ENCODE data around the gene TNS2. TPM values are rescaled to one million over a fixed set of nuclear protein-coding genes. Genes with fewer than 3 reads are reported as not detected.
"Not testable (repeated sequence)": the region's sequence is repeated elsewhere in the genome, so short reads cannot be mapped to it uniquely, and the experiment has no call there.

TNS2 gene
- total RNA-seq, 4 donors from 2014 or later: 74.4 to 114 (median 91.9) TPM

GRCh38 chr12:53010955-53011354 is 38.9 kb upstream of the TNS2 start:
- peaks cover 0 to 10% of the 10 kb centered on the region in 2 donors for H3K36me3 ChIP-seq
- intact Hi-C loops (cut with DNase I; ENCODE audit: low total_unique reads) (no loop called here), in situ Hi-C loops (cut with MboI; ENCODE audit: low sequenced_read_pairs in 4 of 4) (no loop called here)
- ATAC-seq: no peak
- TF ChIP-seq CTCF (IDR thresholded peaks at IDR 0.05 in 4 of 5, conservative IDR thresholded peaks at IDR 0.05 in 1 of 5): no peak
- no peak for TF ChIP-seq POLR2A (IDR thresholded peaks at IDR 0.05)
- H3K4me3 ChIP-seq: no peak overlapping the region
- H3K4me1 ChIP-seq: peaks cover 40 to 48% of the 10 kb centered on the region in 2 donors
- H3K9me3 ChIP-seq: no peaks in the 10 kb centered on the region
- no peak for DNase-seq
- no peaks in the 10 kb centered on the region for H3K27me3 ChIP-seq
- H3K27ac ChIP-seq: no peak overlapping the region

- in situ Hi-C loops (cut with MboI; ENCODE audit: low sequenced_read_pairs in 4 of 4): no loop called here
Measured at GRCh38 chr12:53011889-53012288, 38.0 kb upstream of the TNS2 start.

DNA sequence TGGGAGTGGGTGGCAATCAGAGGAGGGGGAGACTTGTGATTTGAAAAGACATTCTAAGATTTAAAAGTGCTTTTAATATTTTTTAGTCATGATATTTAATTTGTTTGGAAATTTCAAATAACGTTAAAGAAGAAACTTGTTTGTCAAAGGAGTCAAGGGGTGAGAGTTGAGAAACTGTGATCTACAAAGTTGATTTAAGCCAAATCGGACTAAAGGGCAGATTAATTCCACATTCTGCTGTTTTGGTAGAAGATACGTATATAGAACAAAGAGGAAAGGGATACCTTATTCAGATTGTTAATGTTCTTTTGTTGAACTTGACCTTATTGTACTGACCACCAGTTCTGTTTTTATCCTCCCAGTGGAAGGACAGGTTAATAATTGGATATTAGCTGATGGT is 36.9 kb upstream of the TNS2 start:
- H3K27ac ChIP-seq: no peak overlapping the region
- DNase-seq (no peak), ATAC-seq (no peak)
- peaks cover 30 to 39% of the 10 kb centered on the region in 2 donors for H3K4me1 ChIP-seq
- H3K36me3 ChIP-seq: peaks cover 0 to 30% of the 10 kb centered on the region in 2 donors
- no peak for TF ChIP-seq CTCF (IDR thresholded peaks at IDR 0.05 in 4 of 5, conservative IDR thresholded peaks at IDR 0.05 in 1 of 5)
- intact Hi-C loops (cut with DNase I; ENCODE audit: low total_unique reads) (no loop called here), in situ Hi-C loops (cut with MboI; ENCODE audit: low sequenced_read_pairs in 4 of 4) (no loop called here)
- H3K4me3 ChIP-seq: no peak overlapping the region
- no peaks in the 10 kb centered on the region for H3K9me3 ChIP-seq
- no peaks in the 10 kb centered on the region for H3K27me3 ChIP-seq

More at GRCh38 chr12:53011889-53012288, 38.0 kb upstream of the TNS2 start:
- Histone ChIP-seq H3K27ac (no peak overlapping the region), H3K4me1 (peaks cover 40 to 48% of the 10 kb centered on the region in 2 donors), H3K9me3 (no peaks in the 10 kb centered on the region), H3K4me3 (no peak overlapping the region), H3K27me3 (no peaks in the 10 kb centered on the region), H3K36me3 (peaks cover 0 to 19% of the 10 kb centered on the region in 2 donors)
- TF ChIP-seq CTCF (IDR thresholded peaks at IDR 0.05 in 4 of 5, conservative IDR thresholded peaks at IDR 0.05 in 1 of 5) (no peak), POLR2A (IDR thresholded peaks at IDR 0.05) (no peak)
- DNase-seq (no peak), ATAC-seq (no peak)
- intact Hi-C loops (cut with DNase I; ENCODE audit: low total_unique reads): no loop called here

DNA sequence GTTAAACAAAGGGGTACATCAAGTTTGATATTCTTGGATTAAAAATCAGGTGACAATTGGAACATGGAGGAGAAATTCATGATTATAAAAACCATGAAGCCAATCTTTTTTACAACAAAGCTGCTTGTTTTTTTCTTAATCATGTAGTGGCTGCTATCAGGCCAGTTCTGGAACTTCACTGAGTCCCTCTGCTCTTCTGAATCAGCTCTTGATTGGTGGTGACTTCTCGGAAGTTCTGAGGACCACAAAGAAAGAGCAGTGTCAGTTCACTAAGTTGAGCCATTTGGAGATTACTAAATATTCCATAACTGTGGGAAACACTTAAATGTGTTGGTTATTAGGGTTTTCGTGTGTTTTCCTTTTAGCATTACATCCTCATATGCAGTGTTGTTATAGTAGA is 35.2 kb upstream of the TNS2 start:
- H3K9me3 ChIP-seq: no peaks in the 10 kb centered on the region
- H3K27ac ChIP-seq: no peak overlapping the region
- intact Hi-C loops (cut with DNase I; ENCODE audit: low total_unique reads) (no loop called here), in situ Hi-C loops (cut with MboI; ENCODE audit: low sequenced_read_pairs in 4 of 4) (no loop called here)
- H3K36me3 ChIP-seq: peaks cover 0 to 37% of the 10 kb centered on the region in 2 donors
- peaks cover 12 to 22% of the 10 kb centered on the region in 2 donors for H3K4me1 ChIP-seq
- TF ChIP-seq CTCF (IDR thresholded peaks at IDR 0.05 in 4 of 5, conservative IDR thresholded peaks at IDR 0.05 in 1 of 5): no peak
- no peak for TF ChIP-seq POLR2A (IDR thresholded peaks at IDR 0.05)
- ATAC-seq (no peak), DNase-seq (no peak)
- H3K4me3 ChIP-seq: no peak overlapping the region
- no peaks in the 10 kb centered on the region for H3K27me3 ChIP-seq

DNA sequence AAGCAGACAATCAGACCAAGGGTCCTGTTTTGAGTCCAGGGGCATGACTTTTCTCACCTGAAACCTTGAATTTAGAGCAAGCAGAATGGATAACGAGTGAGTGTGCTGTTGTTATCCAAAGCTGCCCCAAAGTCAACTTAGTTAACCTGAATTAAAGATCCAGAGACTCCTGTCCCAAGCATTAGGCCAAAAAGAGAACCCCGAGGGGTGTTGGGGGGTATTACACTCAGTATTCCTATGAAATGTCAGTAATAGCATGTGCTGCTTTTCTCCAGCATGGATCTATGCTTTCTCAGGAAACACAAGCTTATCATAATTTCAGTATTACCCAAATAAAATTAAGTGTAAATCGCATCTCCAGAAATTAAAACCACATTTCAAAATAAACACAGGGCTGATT is 24.6 kb upstream of the TNS2 start:
- Histone ChIP-seq H3K36me3 (peaks cover 2 to 92% of the 10 kb centered on the region in 2 donors), H3K9me3 (no peaks in the 10 kb centered on the region), H3K4me3 (no peak overlapping the region), H3K4me1 (no peaks in the 10 kb centered on the region), H3K27ac (no peak overlapping the region), H3K27me3 (no peaks in the 10 kb centered on the region)
- DNase-seq (no peak), ATAC-seq (no peak)
- no peak for TF ChIP-seq POLR2A (IDR thresholded peaks at IDR 0.05)
- TF ChIP-seq CTCF (IDR thresholded peaks at IDR 0.05 in 4 of 5, conservative IDR thresholded peaks at IDR 0.05 in 1 of 5): no peak
- in situ Hi-C loops (cut with MboI; ENCODE audit: low sequenced_read_pairs in 4 of 4): no loop called here
- intact Hi-C loops (cut with DNase I; ENCODE audit: low total_unique reads): no loop called here

DNA sequence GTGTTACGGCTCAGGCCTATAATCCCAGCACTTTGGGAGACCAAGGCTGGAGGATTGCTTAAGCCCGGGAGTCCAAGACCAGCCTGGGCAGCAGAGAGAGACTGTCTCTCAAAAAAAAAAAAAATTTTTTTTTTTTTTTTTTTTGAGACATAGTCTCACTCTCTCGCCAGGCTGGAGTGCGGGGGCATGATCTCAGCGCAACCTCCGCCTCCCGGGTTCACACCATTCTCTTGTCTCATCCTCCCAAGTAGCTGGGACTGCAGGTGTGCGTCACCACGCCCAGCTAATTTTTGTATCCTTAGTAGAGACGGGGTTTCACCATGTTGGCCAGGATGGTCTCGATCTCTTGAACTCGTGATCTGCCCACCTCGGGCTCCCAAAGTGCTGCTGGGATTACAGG is 22.9 kb upstream of the TNS2 start:
- H3K27me3 ChIP-seq; ATAC-seq; H3K27ac ChIP-seq; DNase-seq; intact Hi-C loops (cut with DNase I; ENCODE audit: low total_unique reads); H3K4me1 ChIP-seq; H3K4me3 ChIP-seq; in situ Hi-C loops (cut with MboI; ENCODE audit: low sequenced_read_pairs in 4 of 4); H3K9me3 ChIP-seq: not testable (repeated sequence)
- H3K36me3 ChIP-seq: peaks cover 2 to 92% of the 10 kb centered on the region in 2 donors

Measured in gastrocnemius medialis (tissue), 4 donors.